Neural progenitor cell (in vitro differentiated cells): Measurements from ENCODE around the gene PKD1L1. TPM values are rescaled to one million over a fixed set of nuclear protein-coding genes. Genes with fewer than 3 reads are reported as not detected.
"Not testable (repeated sequence)": the region's sequence is repeated elsewhere in the genome, so short reads cannot be mapped to it uniquely, and the experiment has no call there.

Experiments used
- DNase-seq: peaks from one replicate; pipeline ENCODE4 v3.0.0-alpha.2; 2016; ENCODE audit warnings: low spot score
- H2AFZ ChIP-seq: fragments of 200-600 bp; sonication (generic); replicated peaks from 2 replicates; pipeline ENCODE4 v1.6.1; 2016; ENCODE audit warnings: antibody characterized with exemption
- H3F3A ChIP-seq: fragments of 200-600 bp; sonication (generic); 2 replicates; pipeline ENCODE4 v1.6.1; 2016; ENCODE audit warnings: antibody characterized with exemption, low read depth
- H3K27ac ChIP-seq: fragments of 200-600 bp; sonication (generic); 2 replicates; pipeline ENCODE4 v1.5.1; 2016; ENCODE audit warnings: mild to moderate bottlenecking
- H3K27me3 ChIP-seq: fragments of 200-600 bp; sonication (generic); 2 replicates; pipeline ENCODE4 v1.6.1; 2016; ENCODE audit warnings: mild to moderate bottlenecking, moderate library complexity
- H3K36me3 ChIP-seq: fragments of 200-600 bp; sonication (generic); 2 replicates; pipeline ENCODE4 v1.5.1; 2016
- H3K4me1 ChIP-seq: fragments of 200-600 bp; sonication (generic); 2 replicates; pipeline ENCODE4 v1.6.1; 2016; ENCODE audit warnings: mixed run types
- H3K4me2 ChIP-seq: fragments of 200-600 bp; sonication (generic); 2 replicates; pipeline ENCODE4 v1.6.1; 2016
- H3K4me3 ChIP-seq: fragments of 200-600 bp; sonication (generic); 2 replicates; pipeline ENCODE4 v1.5.1; 2016
- H3K79me2 ChIP-seq: fragments of 200-600 bp; sonication (generic); 2 replicates; pipeline ENCODE4 v1.6.1; 2016; ENCODE audit warnings: low read depth
- H3K9ac ChIP-seq: fragments of 200-600 bp; sonication (generic); 2 replicates; pipeline ENCODE4 v1.6.1; 2016
- H3K9me3 ChIP-seq: fragments of 200-600 bp; sonication (generic); 2 replicates; pipeline ENCODE4 v1.5.1; 2016; ENCODE audit warnings: low read depth
- H4K20me1 ChIP-seq: fragments of 200-600 bp; sonication (generic); 2 replicates; pipeline ENCODE4 v1.6.1; 2016; ENCODE audit warnings: low read depth
- H3K27ac Mint-ChIP-seq: 3 replicates; pipeline ENCODE4 v1.8.0; 2021; ENCODE audit warnings: mixed read lengths
- H3K27me3 Mint-ChIP-seq: 2 replicates; pipeline ENCODE4 v1.8.0; 2022; ENCODE audit warnings: low read depth, mild to moderate bottlenecking, inconsistent platforms, moderate library complexity, mixed read lengths; ENCODE audit not compliant: insufficient read depth
- H3K36me3 Mint-ChIP-seq: 3 replicates; pipeline ENCODE4 v1.8.0; 2021; ENCODE audit warnings: mixed read lengths
- H3K4me1 Mint-ChIP-seq: 3 replicates; pipeline ENCODE4 v1.8.0; 2021; ENCODE audit warnings: mixed read lengths
- H3K4me3 Mint-ChIP-seq: 3 replicates; pipeline ENCODE4 v1.8.0; 2021; ENCODE audit warnings: mild to moderate bottlenecking, moderate library complexity, mixed read lengths
- H3K9me3 Mint-ChIP-seq: 3 replicates; pipeline ENCODE4 v1.8.0; 2020; ENCODE audit warnings: mixed read lengths
- EZH2 ChIP-seq: fragments of 200-600 bp; sonication (generic); IDR thresholded peaks from 2 replicates; pipeline ENCODE4 v1.6.1; 2017; ENCODE audit warnings: antibody characterized with exemption, mild to moderate bottlenecking, moderate library complexity
- EZH2phosphoT487 ChIP-seq: fragments of 200-600 bp; sonication (generic); IDR thresholded peaks from 2 replicates; pipeline ENCODE4 v1.6.1; 2017; ENCODE audit warnings: antibody characterized with exemption
- total RNA-seq: library from RNA; depleted of rRNA; stranded (reverse); fragments of >200 nt; gene quantifications from 2 replicates; pipeline ENCODE4 v1.2.3, GENCODE V29; 2015; ENCODE audit warnings: low replicate concordance
- TF ChIP-seq, protein P1 (sequence below): fragments of 200-600 bp; sonication (generic); IDR thresholded peaks from 2 replicates; pipeline ENCODE4 v1.5.1; 2017; ENCODE audit warnings: antibody characterized with exemption, mild to moderate bottlenecking

The PKD1L1 gene
- total RNA-seq, 1 donor from 2014 or later = 0.07 TPM

DNA sequence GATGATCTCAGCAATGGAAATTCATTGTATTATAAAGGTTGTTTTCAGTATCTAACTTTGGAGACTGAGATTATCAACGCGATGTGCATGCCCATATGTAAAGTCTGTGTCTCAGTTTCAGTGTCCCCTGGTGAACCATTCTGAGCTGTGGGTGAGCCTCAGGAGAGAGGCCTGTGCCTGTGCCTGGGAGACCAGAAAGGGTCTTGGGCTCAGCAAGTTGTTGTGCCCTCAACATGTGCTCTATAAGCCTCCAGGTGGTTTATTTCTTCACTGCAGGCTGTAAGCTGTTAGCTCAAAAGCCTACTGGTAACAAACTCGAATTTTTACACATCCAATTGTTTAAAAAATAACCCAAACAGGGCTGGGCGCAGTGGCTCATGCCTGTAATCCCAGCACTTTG is 151.9 kb downstream of the PKD1L1 start:
- no peaks in the 10 kb centered on the region for H3K27me3 ChIP-seq
- no peak for DNase-seq
- H3K4me1 ChIP-seq = no peaks in the 10 kb centered on the region
- no peak overlapping the region for H2AFZ ChIP-seq
- H3K9ac ChIP-seq = no peak overlapping the region
- H4K20me1 ChIP-seq = no peaks in the 10 kb centered on the region
- TF ChIP-seq EZH2phosphoT487 (no peak), EZH2 (no peak)
- TF ChIP-seq, protein P1, sequence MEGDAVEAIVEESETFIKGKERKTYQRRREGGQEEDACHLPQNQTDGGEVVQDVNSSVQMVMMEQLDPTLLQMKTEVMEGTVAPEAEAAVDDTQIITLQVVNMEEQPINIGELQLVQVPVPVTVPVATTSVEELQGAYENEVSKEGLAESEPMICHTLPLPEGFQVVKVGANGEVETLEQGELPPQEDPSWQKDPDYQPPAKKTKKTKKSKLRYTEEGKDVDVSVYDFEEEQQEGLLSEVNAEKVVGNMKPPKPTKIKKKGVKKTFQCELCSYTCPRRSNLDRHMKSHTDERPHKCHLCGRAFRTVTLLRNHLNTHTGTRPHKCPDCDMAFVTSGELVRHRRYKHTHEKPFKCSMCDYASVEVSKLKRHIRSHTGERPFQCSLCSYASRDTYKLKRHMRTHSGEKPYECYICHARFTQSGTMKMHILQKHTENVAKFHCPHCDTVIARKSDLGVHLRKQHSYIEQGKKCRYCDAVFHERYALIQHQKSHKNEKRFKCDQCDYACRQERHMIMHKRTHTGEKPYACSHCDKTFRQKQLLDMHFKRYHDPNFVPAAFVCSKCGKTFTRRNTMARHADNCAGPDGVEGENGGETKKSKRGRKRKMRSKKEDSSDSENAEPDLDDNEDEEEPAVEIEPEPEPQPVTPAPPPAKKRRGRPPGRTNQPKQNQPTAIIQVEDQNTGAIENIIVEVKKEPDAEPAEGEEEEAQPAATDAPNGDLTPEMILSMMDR = no peak
- no peaks in the 10 kb centered on the region for H3K4me1 Mint-ChIP-seq
- no peaks in the 10 kb centered on the region for H3K9me3 Mint-ChIP-seq
- H3K27ac Mint-ChIP-seq = no peak overlapping the region
- H3K79me2 ChIP-seq = no peaks in the 10 kb centered on the region
- H3K4me2 ChIP-seq = no peak overlapping the region
- H3K4me3 ChIP-seq = no peak overlapping the region
- H3F3A ChIP-seq = no peaks in the 10 kb centered on the region
- H3K36me3 Mint-ChIP-seq = no peaks in the 10 kb centered on the region
- no peak overlapping the region for H3K27ac ChIP-seq
- H3K36me3 ChIP-seq = no peaks in the 10 kb centered on the region
- no peaks in the 10 kb centered on the region for H3K9me3 ChIP-seq
- no peak overlapping the region for H3K4me3 Mint-ChIP-seq
- H3K27me3 Mint-ChIP-seq = no peaks in the 10 kb centered on the region

DNA sequence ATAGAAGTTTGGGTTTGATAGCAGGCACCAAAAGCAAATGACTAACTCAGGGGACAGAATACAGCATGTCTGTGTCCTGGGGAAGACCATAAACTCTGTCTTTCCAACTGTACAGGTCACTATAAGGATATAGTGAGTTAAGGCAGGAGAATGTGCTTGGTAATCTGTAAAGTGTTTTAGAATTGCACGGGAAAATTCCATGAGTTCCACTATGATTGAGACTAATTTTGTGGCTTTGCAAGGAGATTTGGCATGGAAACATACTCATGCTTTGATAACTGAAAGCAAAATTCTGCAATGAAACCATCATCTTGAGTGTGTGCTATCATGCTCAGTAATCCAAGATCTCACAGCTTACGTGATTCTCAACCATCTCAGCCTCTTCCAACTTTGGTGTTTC is 152.6 kb downstream of the PKD1L1 start:
- Histone ChIP-seq H2AFZ (no peak overlapping the region), H3F3A (no peaks in the 10 kb centered on the region), H3K27ac (no peak overlapping the region), H3K36me3 (no peaks in the 10 kb centered on the region), H3K4me1 (no peaks in the 10 kb centered on the region), H3K79me2 (no peaks in the 10 kb centered on the region), H3K4me3 (no peak overlapping the region), H4K20me1 (no peaks in the 10 kb centered on the region), H3K9me3 (no peaks in the 10 kb centered on the region), H3K4me2 (no peak overlapping the region), H3K27me3 (no peaks in the 10 kb centered on the region), H3K9ac (no peak overlapping the region)
- no peak for TF ChIP-seq EZH2phosphoT487
- no peak for TF ChIP-seq EZH2
- TF ChIP-seq, protein P1 = no peak
- no peak overlapping the region for H3K27ac Mint-ChIP-seq
- no peaks in the 10 kb centered on the region for H3K27me3 Mint-ChIP-seq
- H3K36me3 Mint-ChIP-seq = no peaks in the 10 kb centered on the region
- no peak overlapping the region for H3K4me3 Mint-ChIP-seq
- no peaks in the 10 kb centered on the region for H3K4me1 Mint-ChIP-seq
- no peaks in the 10 kb centered on the region for H3K9me3 Mint-ChIP-seq
- no peak for DNase-seq

DNA sequence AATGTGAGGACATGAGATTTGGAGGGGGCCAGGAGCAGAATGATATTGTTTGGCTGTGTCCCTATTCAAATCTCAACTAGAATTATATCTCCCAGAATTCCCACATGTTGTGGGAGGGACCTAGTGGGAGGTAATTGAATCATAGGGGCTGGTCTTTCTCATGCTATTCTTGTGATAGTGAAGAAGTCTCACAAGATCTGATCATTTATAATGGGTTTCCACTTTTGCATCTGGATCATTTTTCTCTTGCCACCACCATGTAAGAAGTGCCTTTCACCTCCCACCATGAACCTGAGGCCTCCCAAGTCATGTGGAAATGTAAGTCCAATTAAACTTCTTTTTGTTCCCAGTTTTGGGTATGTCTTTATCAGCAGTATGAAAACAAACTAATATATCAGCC is 153.1 kb downstream of the PKD1L1 start:
- not testable (repeated sequence) for H3K9me3 ChIP-seq, H3K9ac ChIP-seq, H3K27me3 ChIP-seq, H3K4me3 Mint-ChIP-seq, H3K36me3 Mint-ChIP-seq, H3K4me1 Mint-ChIP-seq, H3K79me2 ChIP-seq, H3K4me2 ChIP-seq, H3K9me3 Mint-ChIP-seq, H3K27me3 Mint-ChIP-seq, DNase-seq, H2AFZ ChIP-seq, H3K36me3 ChIP-seq, H3K27ac ChIP-seq, H3F3A ChIP-seq, H3K27ac Mint-ChIP-seq, H3K4me1 ChIP-seq, H4K20me1 ChIP-seq, H3K4me3 ChIP-seq

DNA sequence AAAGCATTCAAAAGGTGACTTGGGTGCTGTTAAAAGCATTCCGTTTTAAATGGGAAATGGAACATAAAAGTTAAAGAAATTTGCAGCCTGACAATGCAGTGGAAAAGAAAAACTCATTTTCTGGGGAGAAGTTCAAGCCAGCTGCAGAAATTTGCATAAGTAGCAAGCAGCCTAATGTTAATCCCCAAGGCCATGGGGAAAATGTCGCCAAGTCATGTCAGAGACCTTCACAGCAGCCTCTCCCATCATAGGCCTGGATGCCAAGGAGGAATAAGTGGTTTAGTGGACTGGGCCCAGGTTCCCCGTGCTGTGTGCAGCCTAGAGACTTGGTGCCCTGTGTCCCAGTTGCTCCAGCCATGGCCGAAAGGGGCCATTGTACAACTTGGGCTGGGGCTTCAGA is 154.2 kb downstream of the PKD1L1 start:
- Mint-ChIP-seq H3K27me3 (no peaks in the 10 kb centered on the region), H3K4me3 (no peak overlapping the region), H3K36me3 (no peaks in the 10 kb centered on the region), H3K9me3 (no peaks in the 10 kb centered on the region), H3K27ac (no peak overlapping the region), H3K4me1 (no peaks in the 10 kb centered on the region)
- Histone ChIP-seq H3K4me3 (no peak overlapping the region), H3K9me3 (no peaks in the 10 kb centered on the region), H2AFZ (no peak overlapping the region), H3K4me1 (no peaks in the 10 kb centered on the region), H3K79me2 (no peaks in the 10 kb centered on the region), H3K4me2 (no peak overlapping the region), H3K9ac (no peak overlapping the region), H3K27ac (no peak overlapping the region), H3K27me3 (no peaks in the 10 kb centered on the region), H4K20me1 (no peaks in the 10 kb centered on the region), H3F3A (no peaks in the 10 kb centered on the region), H3K36me3 (no peaks in the 10 kb centered on the region)
- no peak for DNase-seq
- TF ChIP-seq EZH2 (no peak), EZH2phosphoT487 (no peak)
- TF ChIP-seq, protein P1 = no peak

DNA sequence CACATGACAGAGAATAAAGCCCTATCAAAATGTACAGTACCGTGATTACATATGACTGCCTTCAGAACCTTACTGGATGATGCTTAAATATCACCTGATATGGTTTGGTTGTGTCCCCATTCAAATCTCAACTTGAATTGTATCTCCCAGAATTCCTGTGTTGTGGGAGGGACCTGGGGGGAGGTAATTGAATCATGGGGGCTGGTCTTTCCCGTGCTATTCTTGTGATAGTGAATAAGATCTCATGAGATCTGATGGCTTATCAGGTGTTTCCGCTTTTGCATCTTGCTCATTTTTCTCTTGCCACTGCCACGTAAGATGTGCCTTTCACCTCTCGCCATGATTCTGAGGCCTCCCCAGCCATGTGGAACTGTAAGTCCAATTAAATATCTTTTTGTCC is 155.1 kb downstream of the PKD1L1 start:
- H3K4me2 ChIP-seq, H3K79me2 ChIP-seq, H3K27me3 Mint-ChIP-seq, H3K4me1 ChIP-seq, H3K27ac Mint-ChIP-seq, H3K4me3 Mint-ChIP-seq, H3K9me3 ChIP-seq, H3K9me3 Mint-ChIP-seq, H3K27me3 ChIP-seq, H4K20me1 ChIP-seq, H2AFZ ChIP-seq, H3K27ac ChIP-seq, H3K4me3 ChIP-seq, H3K4me1 Mint-ChIP-seq, H3K36me3 ChIP-seq, H3F3A ChIP-seq, DNase-seq, H3K9ac ChIP-seq, H3K36me3 Mint-ChIP-seq: not testable (repeated sequence)
